HTR-8/SVneo (cell line): ENCODE results near the gene PDGFC.

Source experiments
- DNase-seq: peaks from one replicate; pipeline ENCODE4 v3.0.0; 2011; ENCODE audit warnings: low spot score, mixed read lengths; ENCODE audit not compliant: insufficient read length
- FAIRE-seq: peaks from 2 replicates; lab custom pipeline; 2011; peaks lifted over from hg19 to GRCh38; lab: Jason Lieb, UNC

Gene PDGFC

DNA sequence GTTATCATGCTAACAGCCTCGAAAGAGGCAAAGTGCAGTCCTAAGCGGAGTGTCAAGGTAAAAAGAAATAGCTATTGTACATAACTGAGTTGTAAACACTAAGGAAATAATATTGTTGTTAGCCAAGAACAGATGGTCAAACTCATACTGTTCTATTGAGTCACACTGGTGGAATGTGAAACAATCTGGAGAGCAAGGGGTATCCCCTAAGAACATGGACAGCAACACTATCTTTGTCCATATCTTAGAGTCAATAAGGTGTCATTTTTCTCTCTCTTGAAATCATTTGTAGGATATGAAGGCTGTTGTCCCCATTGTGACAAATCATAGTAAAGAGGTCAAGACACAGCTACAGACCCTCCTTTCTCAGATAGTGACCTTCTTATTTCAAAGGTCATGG lies 4.5 kb upstream of the PDGFC start:
- FAIRE-seq (peak; percentile 90), DNase-seq (peak; percentile 51)

GRCh38 chr4:156975686-156976085 lies 4.1 kb upstream of the PDGFC start:
- FAIRE-seq (no peak), DNase-seq (no peak)

DNA sequence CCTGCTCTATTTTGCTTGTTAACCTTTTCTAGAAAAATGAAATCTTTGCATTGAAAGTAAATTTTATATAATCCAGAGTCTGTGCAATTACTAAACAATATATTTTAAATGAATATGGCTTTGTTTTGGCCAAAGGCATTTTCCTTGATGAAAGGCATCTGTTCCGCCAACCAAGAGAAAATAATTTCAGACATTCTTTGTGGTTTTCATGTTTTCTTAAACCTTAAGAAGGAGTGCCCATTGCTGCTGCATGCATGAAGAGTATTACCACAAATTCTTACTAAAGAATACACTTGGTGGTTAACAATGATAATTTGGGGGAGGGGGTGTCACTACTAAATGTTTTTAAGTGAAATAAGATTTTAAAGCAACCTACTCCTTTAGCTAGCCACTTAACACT lies 2.7 kb upstream of the PDGFC start:
- DNase-seq: no peak
- FAIRE-seq: no peak

DNA sequence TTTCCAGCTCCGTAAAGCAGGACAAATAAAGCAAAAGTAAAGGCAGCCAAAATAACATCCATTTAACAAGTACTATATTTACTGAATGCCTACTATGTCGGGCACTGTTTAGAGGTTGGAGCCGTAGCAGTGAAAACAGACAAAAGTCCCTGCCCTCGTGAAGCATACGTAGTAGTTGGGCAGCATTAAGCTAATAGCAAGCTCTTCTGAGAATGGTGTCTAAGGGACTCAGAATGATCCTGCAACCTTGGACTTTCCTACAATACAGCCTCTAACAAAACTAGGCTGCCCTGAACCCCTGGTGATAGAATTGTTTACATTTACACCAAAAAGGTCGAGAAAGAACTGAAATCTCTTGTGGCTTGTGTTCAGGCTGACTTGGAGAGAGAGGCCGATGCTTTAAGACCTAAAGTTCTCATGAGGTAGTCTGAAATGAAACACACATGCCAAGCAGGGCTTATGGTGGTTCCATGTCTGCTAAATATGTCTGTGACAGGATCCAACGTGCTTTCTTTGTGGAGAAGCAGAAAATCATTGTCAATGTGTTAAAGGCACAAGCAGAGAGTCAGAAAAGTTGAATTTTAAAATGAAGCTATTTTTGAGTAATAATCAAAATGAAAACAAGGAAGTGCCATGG lies 898 bp upstream of the PDGFC start:
- FAIRE-seq (no peak), DNase-seq (no peak)

DNA sequence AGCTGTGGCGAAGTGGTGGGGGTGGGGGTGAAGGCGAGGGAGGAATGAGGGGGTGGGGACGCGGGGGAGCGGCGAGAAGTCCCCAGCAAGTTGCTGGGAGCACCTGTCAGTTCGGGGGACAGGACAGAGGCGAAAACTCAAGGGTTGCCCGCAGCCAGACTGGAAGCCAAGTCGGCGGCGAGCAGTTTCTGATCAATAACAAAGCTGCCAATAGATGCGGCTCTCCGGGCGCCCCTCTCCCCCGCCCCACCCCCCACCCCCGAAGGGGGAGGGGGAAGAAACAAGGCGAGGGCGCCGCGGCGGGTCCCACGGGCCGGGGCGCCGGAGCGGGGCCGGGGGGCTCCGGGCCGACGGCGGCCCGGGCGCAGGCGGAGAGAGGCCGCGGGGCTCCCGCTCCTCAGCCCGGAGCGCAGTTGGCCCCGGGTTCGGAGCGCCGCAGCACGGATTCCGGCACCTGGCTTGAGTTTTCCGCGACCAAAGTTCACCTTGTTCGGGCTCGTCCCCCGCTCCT lies 379 bp downstream of the PDGFC start:
- FAIRE-seq: no peak
- peak; percentile 18 for DNase-seq

DNA sequence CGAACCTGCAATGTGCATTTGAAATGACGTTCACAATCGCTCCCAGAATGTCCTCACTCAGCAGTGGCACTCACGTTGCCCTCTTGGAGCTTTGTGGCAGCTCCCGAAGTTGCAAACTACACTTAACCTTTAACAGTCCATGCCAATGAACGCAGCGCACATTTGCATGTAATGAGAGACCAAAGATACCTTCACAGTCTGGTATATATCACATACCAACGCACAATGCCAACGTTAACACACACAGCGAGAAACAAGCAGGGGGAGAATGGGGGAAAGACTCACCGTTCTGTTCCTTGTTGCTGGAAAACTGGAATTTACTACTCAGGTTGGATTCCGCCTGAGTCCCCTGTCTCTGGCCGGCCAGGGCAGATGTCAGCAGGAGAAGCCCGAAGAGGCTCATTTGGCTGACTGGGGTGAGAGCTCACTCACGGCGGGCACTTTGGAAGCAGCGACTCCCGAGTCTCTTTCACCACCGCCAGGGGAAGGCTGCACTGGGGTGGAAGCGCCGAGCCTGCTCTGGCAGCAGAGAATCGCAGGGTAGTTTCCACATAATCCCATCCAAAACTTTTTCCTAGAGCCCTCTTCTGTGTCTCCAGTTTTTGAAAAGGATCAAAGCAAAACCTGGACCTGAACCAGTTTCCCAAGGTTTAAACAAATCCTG lies 966 bp downstream of the PDGFC start:
- peak; percentile 88 for FAIRE-seq
- peak; percentile 30 for DNase-seq

GRCh38 chr4:156969911-156970310 lies 1.7 kb downstream of the PDGFC start:
- no peak for DNase-seq
- FAIRE-seq: no peak

GRCh38 chr4:156969101-156969500 lies 2.5 kb downstream of the PDGFC start:
- FAIRE-seq (no peak), DNase-seq (no peak)

DNA sequence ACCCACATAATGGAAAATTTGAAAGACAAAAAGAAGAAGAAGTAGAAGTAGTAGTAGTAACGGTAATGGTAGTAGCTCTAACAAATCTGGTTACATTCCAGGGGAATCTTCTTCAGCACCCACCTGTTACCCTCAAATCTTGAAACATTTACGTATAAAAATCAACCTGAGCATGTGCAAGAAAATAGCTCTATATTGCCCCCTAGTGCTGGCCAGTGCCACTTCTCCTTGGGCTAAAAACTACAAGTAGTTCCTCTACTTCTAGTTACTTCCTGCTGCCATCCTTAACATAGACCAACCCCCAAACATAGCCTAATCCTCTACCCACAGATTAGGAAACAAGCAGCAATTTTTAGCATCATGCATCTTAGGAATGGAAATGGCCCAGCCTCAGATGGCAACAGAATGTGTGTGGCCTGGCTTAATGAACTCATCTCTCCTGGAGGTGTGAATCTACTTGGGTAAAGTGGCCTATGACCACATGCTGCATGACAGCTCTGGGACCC lies 3.1 kb downstream of the PDGFC start:
- peak; percentile 30 for DNase-seq
- FAIRE-seq: peak; percentile 82

DNA sequence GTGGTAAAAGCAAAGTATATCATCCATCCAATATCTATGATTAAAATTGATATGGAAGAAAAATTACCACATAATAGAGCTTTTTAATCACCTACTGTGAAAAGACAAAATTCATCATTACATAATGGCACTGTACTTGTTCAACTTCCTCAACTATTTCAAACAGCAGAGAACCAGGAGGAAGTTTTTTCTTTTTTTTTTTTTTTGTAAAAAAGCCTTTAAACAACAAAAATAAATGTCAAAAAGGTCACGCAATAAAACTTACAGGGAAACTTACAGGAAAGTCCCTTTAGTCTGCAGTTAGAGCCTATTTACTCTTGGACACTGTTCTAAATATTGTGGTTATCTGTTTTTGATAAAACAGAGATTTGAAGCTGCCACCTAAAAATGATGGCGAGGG lies 4.8 kb downstream of the PDGFC start:
- FAIRE-seq: no peak
- no peak for DNase-seq

DNA sequence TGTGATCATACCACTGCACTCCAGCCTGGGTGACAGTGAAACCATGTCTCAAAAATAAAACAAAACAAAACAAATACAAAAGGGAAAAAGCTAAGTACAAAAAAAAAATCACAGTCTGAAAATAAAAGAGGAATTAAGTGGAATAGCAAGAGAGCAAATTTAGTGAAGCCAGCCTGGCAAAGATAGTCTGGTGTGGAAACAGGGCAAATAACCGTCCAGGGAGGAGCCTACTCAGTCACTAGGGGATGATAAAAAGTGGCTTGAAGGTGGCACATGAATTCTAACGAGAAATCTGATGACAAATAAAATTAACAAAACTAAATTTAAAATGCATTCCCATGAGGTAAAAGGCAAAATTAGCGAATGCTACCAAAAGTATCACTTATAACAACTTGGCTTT lies 8.2 kb downstream of the PDGFC start:
- DNase-seq (no peak), FAIRE-seq (no peak)

GRCh38 chr4:156962528-156962974 lies 9.0 kb downstream of the PDGFC start:
- FAIRE-seq (no peak), DNase-seq (no peak)

DNA sequence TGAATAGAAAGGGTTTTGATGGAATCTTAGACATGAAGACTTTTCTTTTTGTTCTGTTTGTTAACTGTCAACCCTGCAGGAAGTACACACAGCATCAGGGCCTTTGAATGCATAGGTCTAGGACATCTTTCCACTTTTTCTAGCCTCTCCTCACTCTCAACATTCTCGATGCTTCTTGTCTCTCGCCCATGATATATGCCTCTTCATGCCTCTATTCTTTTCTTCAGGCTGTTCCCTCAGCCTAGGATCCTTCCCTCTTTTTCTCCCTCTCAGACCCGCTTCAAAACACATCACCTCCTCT lies 9.6 kb downstream of the PDGFC start:
- FAIRE-seq: no peak
- DNase-seq: no peak

- DNase-seq: no peak
- no peak for FAIRE-seq
Measured at GRCh38 chr4:156961196-156962057, 10.2 kb downstream of the PDGFC start.

DNA sequence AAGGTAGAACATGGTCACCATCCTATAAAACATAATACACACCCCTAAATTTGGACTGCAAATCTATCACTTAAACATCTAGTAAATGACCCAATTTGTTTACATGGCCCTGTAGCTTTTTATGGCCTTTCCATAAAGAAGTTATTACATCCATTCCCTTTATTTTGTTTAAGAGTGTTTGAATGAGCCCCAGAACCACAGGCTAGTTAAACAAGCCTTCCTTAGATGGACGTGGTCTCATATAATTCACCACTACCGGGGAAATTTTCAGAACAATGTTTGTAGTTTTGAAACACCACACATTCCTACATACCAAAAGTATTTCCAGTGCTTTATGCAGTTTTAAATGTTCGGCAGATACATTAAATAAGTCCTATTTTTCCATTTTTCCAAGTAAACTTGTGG lies 12.3 kb downstream of the PDGFC start:
- FAIRE-seq (no peak), DNase-seq (no peak)

- no peak for DNase-seq
Measured at GRCh38 chr4:156958276-156959074, 13.1 kb downstream of the PDGFC start.

GRCh38 chr4:156957556-156957955 lies 14.0 kb downstream of the PDGFC start:
- no peak for FAIRE-seq

More at GRCh38 chr4:156958276-156959074, 13.1 kb downstream of the PDGFC start:
- FAIRE-seq: no peak

DNA sequence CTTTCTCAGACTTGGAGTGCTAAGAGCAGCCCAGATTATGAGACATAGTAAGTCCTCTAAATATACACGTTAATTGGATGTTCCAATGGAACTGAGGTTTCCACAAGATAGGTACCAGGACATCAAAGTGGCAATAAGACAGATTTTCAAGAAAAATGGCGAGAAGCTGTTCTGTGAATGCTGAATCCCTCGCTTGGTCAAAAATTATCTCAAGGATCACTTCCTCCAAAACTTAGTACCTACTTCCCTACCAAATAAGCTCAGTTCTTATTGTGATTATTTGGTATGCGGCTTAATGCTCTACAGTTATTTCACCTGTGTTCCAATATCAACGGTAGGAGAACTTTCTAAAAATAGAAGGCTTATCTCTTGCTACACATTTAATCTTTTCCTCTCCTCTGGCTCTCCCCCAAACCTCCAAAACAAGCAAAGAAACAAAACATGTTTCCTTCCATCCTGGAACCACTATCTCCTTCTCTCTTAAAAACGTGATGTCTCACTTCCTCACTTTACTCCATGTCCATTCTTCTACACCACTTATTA lies 14.7 kb downstream of the PDGFC start:
- DNase-seq (no peak), FAIRE-seq (no peak)

More at GRCh38 chr4:156957556-156957955, 14.0 kb downstream of the PDGFC start:
- DNase-seq: no peak

- no peak for DNase-seq
- no peak for FAIRE-seq
Measured at GRCh38 chr4:156956359-156956758, 15.2 kb downstream of the PDGFC start.

DNA sequence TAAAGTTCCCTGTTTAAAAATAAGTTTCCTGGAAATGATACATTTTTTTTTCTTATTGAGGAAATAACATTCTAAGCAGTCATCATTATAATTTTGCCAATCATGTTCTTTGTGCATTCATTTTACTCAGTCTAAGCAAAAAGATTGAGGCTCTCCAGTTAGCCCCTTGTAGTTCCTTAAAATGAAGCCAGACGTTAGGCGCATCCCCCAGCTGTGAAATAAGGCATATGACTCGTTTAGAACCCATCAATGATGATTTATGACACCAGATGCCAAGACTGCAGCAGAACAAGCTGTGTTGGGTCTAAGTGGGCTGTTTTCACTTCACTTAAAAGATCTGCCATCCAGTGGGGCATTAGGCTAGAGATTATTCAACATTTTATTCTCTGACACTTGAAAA lies 17.0 kb downstream of the PDGFC start:
- FAIRE-seq: no peak
- DNase-seq: no peak
